Glutamatergic neuron (in vitro differentiated cells): Measurements from ENCODE around the gene GPR158. TPM values are rescaled to one million over a fixed set of nuclear protein-coding genes. Genes with fewer than 3 reads are reported as not detected.

ENCODE experiments used
- DNase-seq: peaks from one replicate; pipeline ENCODE4 v3.0.0; 2022
- H3K27ac Mint-ChIP-seq: one replicate; pipeline ENCODE4 v1.8.0; 2020; ENCODE audit warnings: mild to moderate bottlenecking, mixed read lengths, inconsistent platforms; ENCODE audit not compliant: unreplicated experiment
- H3K27me3 Mint-ChIP-seq: one replicate; pipeline ENCODE4 v1.8.0; 2020; ENCODE audit warnings: mild to moderate bottlenecking, moderate library complexity, mixed read lengths, inconsistent platforms; ENCODE audit not compliant: unreplicated experiment
- H3K36me3 Mint-ChIP-seq: one replicate; pipeline ENCODE4 v1.8.0; 2020; ENCODE audit warnings: mild to moderate bottlenecking, mixed read lengths, inconsistent platforms; ENCODE audit not compliant: unreplicated experiment
- H3K4me1 Mint-ChIP-seq: one replicate; pipeline ENCODE4 v1.8.0; 2020; ENCODE audit warnings: mild to moderate bottlenecking, low read depth, mixed read lengths, inconsistent platforms; ENCODE audit not compliant: unreplicated experiment
- H3K4me3 Mint-ChIP-seq: one replicate; pipeline ENCODE4 v1.8.0; 2020; ENCODE audit warnings: mild to moderate bottlenecking, mixed read lengths, inconsistent platforms; ENCODE audit not compliant: unreplicated experiment
- H3K9me3 Mint-ChIP-seq: one replicate; pipeline ENCODE4 v1.8.0; 2020; ENCODE audit warnings: mild to moderate bottlenecking, moderate library complexity, mixed read lengths, inconsistent platforms; ENCODE audit not compliant: unreplicated experiment
- total RNA-seq: library from RNA; stranded (reverse); fragmentation: NEBNext Ultra II Directional; extraction: Animal tissue kit (Norgen Biotek cat#: 25700); gene quantifications from one replicate; pipeline ENCODE4 v1.2.1, GENCODE V29; 2021; ENCODE audit not compliant: unreplicated experiment
- TF ChIP-seq, protein P1 (sequence below): fragments of 200-600 bp; sonication (generic); IDR thresholded peaks from one replicate; pipeline ENCODE4 v1.5.0; 2021; ENCODE audit not compliant: partially characterized antibody, unreplicated experiment

GPR158 gene
- total RNA-seq, 1 donor from 2014 or later, result 2.6 TPM

DNA sequence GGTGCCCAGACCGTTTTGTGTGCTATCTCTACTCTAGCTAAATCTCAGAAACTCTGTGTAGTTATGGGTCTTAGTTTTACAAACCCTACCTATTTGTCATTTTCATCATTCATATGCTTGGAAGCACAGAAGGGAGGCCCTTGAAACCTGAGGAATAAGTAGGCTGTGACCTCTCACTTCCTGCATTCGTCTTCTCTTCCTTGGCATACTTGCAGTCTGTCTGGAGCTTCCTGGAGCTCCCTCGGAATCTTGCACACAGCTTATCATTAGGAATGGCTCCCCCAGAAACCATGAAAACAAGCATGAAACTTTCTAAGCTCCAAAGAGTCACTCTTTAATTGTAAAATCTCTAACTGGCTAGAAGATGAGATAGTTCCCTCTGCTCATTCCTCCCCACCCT, 382.3 kb downstream of the GPR158 start:
- peaks cover 5% of the 10 kb centered on the region for H3K27me3 Mint-ChIP-seq
- H3K9me3 Mint-ChIP-seq, result no peaks in the 10 kb centered on the region
- no peak for DNase-seq
- TF ChIP-seq, protein P1, sequence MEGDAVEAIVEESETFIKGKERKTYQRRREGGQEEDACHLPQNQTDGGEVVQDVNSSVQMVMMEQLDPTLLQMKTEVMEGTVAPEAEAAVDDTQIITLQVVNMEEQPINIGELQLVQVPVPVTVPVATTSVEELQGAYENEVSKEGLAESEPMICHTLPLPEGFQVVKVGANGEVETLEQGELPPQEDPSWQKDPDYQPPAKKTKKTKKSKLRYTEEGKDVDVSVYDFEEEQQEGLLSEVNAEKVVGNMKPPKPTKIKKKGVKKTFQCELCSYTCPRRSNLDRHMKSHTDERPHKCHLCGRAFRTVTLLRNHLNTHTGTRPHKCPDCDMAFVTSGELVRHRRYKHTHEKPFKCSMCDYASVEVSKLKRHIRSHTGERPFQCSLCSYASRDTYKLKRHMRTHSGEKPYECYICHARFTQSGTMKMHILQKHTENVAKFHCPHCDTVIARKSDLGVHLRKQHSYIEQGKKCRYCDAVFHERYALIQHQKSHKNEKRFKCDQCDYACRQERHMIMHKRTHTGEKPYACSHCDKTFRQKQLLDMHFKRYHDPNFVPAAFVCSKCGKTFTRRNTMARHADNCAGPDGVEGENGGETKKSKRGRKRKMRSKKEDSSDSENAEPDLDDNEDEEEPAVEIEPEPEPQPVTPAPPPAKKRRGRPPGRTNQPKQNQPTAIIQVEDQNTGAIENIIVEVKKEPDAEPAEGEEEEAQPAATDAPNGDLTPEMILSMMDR, result no peak
- H3K4me3 Mint-ChIP-seq, result no peak overlapping the region
- H3K36me3 Mint-ChIP-seq, result no peaks in the 10 kb centered on the region
- H3K27ac Mint-ChIP-seq, result no peak overlapping the region
- H3K4me1 Mint-ChIP-seq, result peaks cover 7% of the 10 kb centered on the region

DNA sequence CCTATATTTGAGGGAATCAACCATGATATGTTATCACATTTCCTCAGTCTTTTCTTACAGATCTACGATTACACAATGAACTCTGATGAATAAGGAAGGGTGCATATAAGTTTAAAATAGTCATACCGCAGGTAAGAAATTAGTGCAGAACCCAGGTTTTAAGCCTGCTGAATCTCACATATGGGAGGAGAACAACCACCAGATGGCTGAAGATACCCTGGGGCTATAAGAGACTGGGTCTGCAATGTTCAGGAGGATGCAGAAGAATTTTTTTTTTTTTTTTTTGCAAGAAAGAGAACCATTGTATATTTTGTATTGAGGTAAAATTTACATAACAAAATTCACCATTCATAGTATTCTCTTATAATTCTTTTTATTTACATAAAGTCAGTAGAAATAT, 387.0 kb downstream of the GPR158 start:
- Mint-ChIP-seq H3K4me3 (no peak overlapping the region), H3K4me1 (peaks cover 14% of the 10 kb centered on the region), H3K36me3 (no peaks in the 10 kb centered on the region), H3K27ac (peak overlapping the region; percentile 43), H3K27me3 (peaks cover 5% of the 10 kb centered on the region), H3K9me3 (no peaks in the 10 kb centered on the region)
- TF ChIP-seq, protein P1, result no peak
- DNase-seq, result peak; percentile 22

DNA sequence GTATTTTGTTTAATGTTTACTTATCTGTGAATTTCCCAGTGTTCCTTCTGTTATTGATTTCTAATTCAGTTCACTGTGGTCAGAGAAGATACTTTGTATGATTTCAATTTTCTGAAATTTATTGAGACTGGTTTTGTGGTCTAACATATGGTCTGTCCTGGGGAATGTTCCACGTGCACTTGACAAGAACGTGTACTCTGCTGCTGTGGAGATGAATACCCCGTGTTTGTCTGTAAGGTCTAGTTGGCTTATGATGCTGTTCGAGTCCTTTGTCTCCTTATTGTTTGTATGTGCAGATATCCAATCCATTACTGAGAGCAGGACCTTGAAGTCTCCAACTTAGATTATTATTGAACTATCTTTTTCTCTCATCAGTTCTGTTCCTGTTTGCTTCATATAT, 387.7 kb downstream of the GPR158 start:
- Mint-ChIP-seq H3K4me1 (peaks cover 14% of the 10 kb centered on the region), H3K27me3 (peaks cover 5% of the 10 kb centered on the region), H3K27ac (no peak overlapping the region), H3K36me3 (no peaks in the 10 kb centered on the region), H3K9me3 (no peaks in the 10 kb centered on the region), H3K4me3 (no peak overlapping the region)
- DNase-seq, result no peak
- TF ChIP-seq, protein P1, result no peak

DNA sequence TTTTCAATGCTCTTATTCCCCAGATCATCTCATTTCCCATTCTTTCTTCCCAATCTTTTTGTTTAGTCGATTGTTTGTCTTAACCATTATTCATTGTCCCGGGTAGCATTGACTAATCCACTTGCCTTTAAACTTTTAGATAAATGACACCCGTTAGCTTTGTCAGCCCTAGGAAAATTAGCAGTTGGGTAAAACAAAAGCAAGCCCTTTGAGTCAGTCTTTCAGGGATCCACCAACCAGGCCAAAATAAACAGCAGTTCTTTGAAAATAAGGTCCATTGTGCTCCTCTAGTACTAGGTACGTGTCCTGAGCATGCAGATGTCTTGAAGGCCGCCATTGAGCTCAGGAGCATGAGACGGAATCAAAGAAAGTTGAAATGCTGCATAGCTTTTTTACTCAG, 389.6 kb downstream of the GPR158 start:
- TF ChIP-seq, protein P1, result no peak
- Mint-ChIP-seq H3K36me3 (no peaks in the 10 kb centered on the region), H3K4me3 (no peak overlapping the region), H3K27me3 (peaks cover 5% of the 10 kb centered on the region), H3K27ac (no peak overlapping the region), H3K4me1 (peaks cover 14% of the 10 kb centered on the region), H3K9me3 (no peaks in the 10 kb centered on the region)
- DNase-seq, result no peak

DNA sequence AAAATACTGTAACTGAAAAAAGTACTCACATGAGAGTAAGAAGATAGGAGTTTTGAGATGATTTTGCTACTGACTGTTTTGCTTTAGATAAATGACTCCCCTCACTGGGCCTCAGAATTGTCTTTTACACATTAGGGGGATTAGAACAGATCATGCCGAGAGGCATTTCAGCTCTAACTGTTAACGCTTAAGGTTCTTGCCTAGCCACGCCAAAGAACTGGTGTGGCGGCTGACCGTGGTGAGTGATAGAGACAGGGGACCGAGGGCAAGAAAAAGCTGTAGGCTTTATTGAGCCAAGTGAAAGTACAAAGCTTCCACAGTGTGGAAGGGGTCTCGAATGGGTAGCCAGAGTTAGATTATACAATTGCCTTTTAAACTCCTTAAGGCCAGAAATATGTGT, 390.8 kb downstream of the GPR158 start:
- H3K9me3 Mint-ChIP-seq, result no peaks in the 10 kb centered on the region
- H3K4me1 Mint-ChIP-seq, result peaks cover 14% of the 10 kb centered on the region
- H3K27ac Mint-ChIP-seq, result no peak overlapping the region
- no peak for DNase-seq
- H3K27me3 Mint-ChIP-seq, result peaks cover 5% of the 10 kb centered on the region
- no peak overlapping the region for H3K4me3 Mint-ChIP-seq
- TF ChIP-seq, protein P1, result no peak
- H3K36me3 Mint-ChIP-seq, result no peaks in the 10 kb centered on the region
